Trophoblast cell (in vitro differentiated cells and primary cell): Measurements from ENCODE around the gene WBP11.
A peak's percentile ranks its signal among the peaks of the same experiment; 100 is the strongest.

Source experiments
- DNase-seq, 2 donors: peaks; one replicate each; pipeline ENCODE4 v3.0.0-alpha.2; 2016
- H2AFZ ChIP-seq: 2 replicates; pipeline ENCODE4 v1.6.1; 2013; ENCODE audit warnings: low read length, moderate library complexity, mild to moderate bottlenecking; ENCODE audit not compliant: insufficient read depth, poor library complexity
- H2AK5ac ChIP-seq: 2 replicates; pipeline ENCODE4 v1.6.1; 2013; ENCODE audit warnings: mild to moderate bottlenecking, low read length
- H2BK120ac ChIP-seq: 2 replicates; pipeline ENCODE4 v1.6.1; 2013; ENCODE audit warnings: low read length, mild to moderate bottlenecking, moderate library complexity; ENCODE audit not compliant: insufficient read depth, poor library complexity
- H2BK12ac ChIP-seq: 2 replicates; pipeline ENCODE4 v1.6.1; 2013; ENCODE audit warnings: mild to moderate bottlenecking, low read length, moderate library complexity
- H2BK5ac ChIP-seq: 2 replicates; pipeline ENCODE4 v1.6.1; 2013; ENCODE audit warnings: low read length, low read depth, moderate library complexity, mild to moderate bottlenecking; ENCODE audit not compliant: poor library complexity
- H3K14ac ChIP-seq: 2 replicates; pipeline ENCODE4 v1.6.1; 2013; ENCODE audit warnings: mild to moderate bottlenecking, low read length
- H3K18ac ChIP-seq: 2 replicates; pipeline ENCODE4 v1.6.1; 2013; ENCODE audit warnings: mild to moderate bottlenecking, low read length
- H3K23ac ChIP-seq: 2 replicates; pipeline ENCODE4 v1.6.1; 2013; ENCODE audit warnings: low read length
- H3K27ac ChIP-seq: 2 replicates; pipeline ENCODE4 v1.5.1; 2013; ENCODE audit warnings: low read depth, mild to moderate bottlenecking, inconsistent platforms, low read length, moderate library complexity
- H3K27me3 ChIP-seq: 2 replicates; pipeline ENCODE4 v1.6.1; 2013; ENCODE audit warnings: inconsistent platforms, mild to moderate bottlenecking, low read length, moderate library complexity; ENCODE audit not compliant: insufficient read depth
- H3K36me3 ChIP-seq, 2 experiments: 1 replicate in 1 of 2; 2 replicates in 1 of 2; pipeline ENCODE4 v1.6.1; 2013; ENCODE audit warnings: low read length in 2 of 2, mild to moderate bottlenecking in 2 of 2, moderate library complexity in 1 of 2; ENCODE audit not compliant: insufficient read depth in 2 of 2, control insufficient read depth in 1 of 2
- H3K4ac ChIP-seq: 2 replicates; pipeline ENCODE4 v1.6.1; 2013; ENCODE audit warnings: low read depth, mild to moderate bottlenecking, low read length, moderate library complexity
- H3K4me1 ChIP-seq, 2 experiments: 1 replicate in 1 of 2; 2 replicates in 1 of 2; pipeline ENCODE4 v1.6.1; 2013; ENCODE audit warnings: low read length in 2 of 2, mild to moderate bottlenecking in 2 of 2, moderate library complexity in 1 of 2; ENCODE audit not compliant: insufficient read depth in 2 of 2, control insufficient read depth in 1 of 2
- H3K4me2 ChIP-seq: 2 replicates; pipeline ENCODE4 v1.6.1; 2013; ENCODE audit warnings: inconsistent platforms, mild to moderate bottlenecking, low read length, moderate library complexity
- H3K4me3 ChIP-seq: 2 replicates; pipeline ENCODE4 v1.5.1; 2013; ENCODE audit warnings: mild to moderate bottlenecking, low read depth, low read length, inconsistent platforms
- H3K79me1 ChIP-seq: one replicate; pipeline ENCODE4 v1.6.1; 2013; ENCODE audit warnings: low read length
- H3K79me2 ChIP-seq: 2 replicates; pipeline ENCODE4 v1.6.1; 2013; ENCODE audit warnings: low read length, mild to moderate bottlenecking; ENCODE audit not compliant: control insufficient read depth, insufficient read depth, poor library complexity
- H3K9ac ChIP-seq: 2 replicates; pipeline ENCODE4 v1.6.1; 2013; ENCODE audit warnings: mild to moderate bottlenecking, low read length
- H3K9me3 ChIP-seq: 2 replicates; pipeline ENCODE4 v1.6.1; 2013; ENCODE audit warnings: low read depth, mild to moderate bottlenecking, control low read depth, inconsistent platforms, low read length; ENCODE audit not compliant: insufficient read depth
- H4K12ac ChIP-seq: 2 replicates; pipeline ENCODE4 v1.6.1; 2013; ENCODE audit warnings: low read depth, mild to moderate bottlenecking, low read length, moderate library complexity
- H4K8ac ChIP-seq: 2 replicates; pipeline ENCODE4 v1.6.1; 2013; ENCODE audit warnings: low read depth, mild to moderate bottlenecking, low read length, moderate library complexity
- H4K91ac ChIP-seq: one replicate; pipeline ENCODE4 v1.6.1; 2013; ENCODE audit warnings: low read depth, mild to moderate bottlenecking, low read length, moderate library complexity
- WGBS: extraction: QIAGEN DNeasy Blood & Tissue Kit; methylation state at CpG from one replicate; pipeline ENCODE4 v1.1.7; 2013; ENCODE audit warnings: missing lambda C conversion rate; ENCODE audit not compliant: insufficient read length, insufficient coverage; ENCODE audit errors: extremely low coverage; 5-methylcytosine and 5-hydroxymethylcytosine counted together

Gene WBP11

GRCh38 chr12:14810953-14811483 lies 7.7 kb upstream of the WBP11 start:
- H2AFZ ChIP-seq = no peak overlapping the region
- H4K8ac ChIP-seq = no peak overlapping the region
- H4K91ac ChIP-seq = no peak overlapping the region
- no peak overlapping the region for H3K14ac ChIP-seq
- no peaks in the 10 kb centered on the region for H3K27me3 ChIP-seq
- H3K4me1 ChIP-seq = peaks cover 0 to 4% of the 10 kb centered on the region in 2 experiments
- peaks cover 2% of the 10 kb centered on the region for H3K79me1 ChIP-seq
- no peak overlapping the region for H3K4me3 ChIP-seq
- H2BK5ac ChIP-seq = no peak overlapping the region
- peak; percentile 16 to 59 for DNase-seq
- H2BK12ac ChIP-seq = no peak overlapping the region
- H3K23ac ChIP-seq = no peak overlapping the region
- WGBS = no CpG with 5 or more reads among the region's 1 CpG
- H3K18ac ChIP-seq = no peak overlapping the region
- no peak overlapping the region for H3K9ac ChIP-seq
- H3K36me3 ChIP-seq = no peaks in the 10 kb centered on the region
- H3K4ac ChIP-seq = no peak overlapping the region
- no peaks in the 10 kb centered on the region for H3K9me3 ChIP-seq
- no peak overlapping the region for H2AK5ac ChIP-seq
- no peaks in the 10 kb centered on the region for H3K79me2 ChIP-seq
- H4K12ac ChIP-seq = no peak overlapping the region
- H3K27ac ChIP-seq = no peak overlapping the region
- no peak overlapping the region for H2BK120ac ChIP-seq
- H3K4me2 ChIP-seq = no peak overlapping the region

- WGBS = no CpG with 5 or more reads among the region's 5 CpGs
- no peak overlapping the region for H2BK5ac ChIP-seq
- H3K4me1 ChIP-seq = peaks cover 0 to 4% of the 10 kb centered on the region in 2 experiments
- H3K23ac ChIP-seq = no peak overlapping the region
- no peak overlapping the region for H2BK12ac ChIP-seq
- no peak for DNase-seq
- no peaks in the 10 kb centered on the region for H3K9me3 ChIP-seq
- H4K12ac ChIP-seq = no peak overlapping the region
- no peaks in the 10 kb centered on the region for H3K27me3 ChIP-seq
- no peak overlapping the region for H3K9ac ChIP-seq
- no peak overlapping the region for H4K8ac ChIP-seq
- H3K4ac ChIP-seq = no peak overlapping the region
- H3K4me3 ChIP-seq = no peak overlapping the region
- H3K18ac ChIP-seq = no peak overlapping the region
- no peak overlapping the region for H3K27ac ChIP-seq
- H2BK120ac ChIP-seq = no peak overlapping the region
- H3K14ac ChIP-seq = no peak overlapping the region
- no peak overlapping the region for H4K91ac ChIP-seq
- H2AFZ ChIP-seq = no peak overlapping the region
- H3K4me2 ChIP-seq = no peak overlapping the region
- H3K79me2 ChIP-seq = no peaks in the 10 kb centered on the region
- peaks cover 2% of the 10 kb centered on the region for H3K79me1 ChIP-seq
- no peaks in the 10 kb centered on the region for H3K36me3 ChIP-seq
- H2AK5ac ChIP-seq = no peak overlapping the region
These were observed 7.1 kb upstream of the WBP11 start for GRCh38 chr12:14810167-14810952.

GRCh38 chr12:14803830-14804160 lies 517 bp upstream of the WBP11 start:
- Histone ChIP-seq H3K4me3 (no peak overlapping the region), H3K4me2 (peak overlapping the region; percentile 93), H2BK5ac (peak overlapping the region; percentile 39), H3K79me1 (peaks cover 6% of the 10 kb centered on the region), H4K8ac (peak overlapping the region; percentile 81), H3K4ac (no peak overlapping the region), H3K9me3 (peaks cover 2% of the 10 kb centered on the region), H3K27ac (peak overlapping the region; percentile 52), H3K9ac (peak overlapping the region; percentile 63), H2AFZ (peak overlapping the region; percentile 93), H2BK12ac (no peak overlapping the region), H3K14ac (no peak overlapping the region), H2BK120ac (no peak overlapping the region), H4K12ac (peak overlapping the region; percentile 81), H4K91ac (peak overlapping the region; percentile 33), H3K27me3 (no peaks in the 10 kb centered on the region), H2AK5ac (no peak overlapping the region), H3K79me2 (peaks cover 8% of the 10 kb centered on the region), H3K4me1 (no peaks in the 10 kb centered on the region), H3K23ac (no peak overlapping the region), H3K18ac (no peak overlapping the region), H3K36me3 (peaks cover 0 to 3% of the 10 kb centered on the region in 2 experiments)
- DNase-seq = no peak
- no CpG with 5 or more reads among the region's 12 CpGs for WGBS

GRCh38 chr12:14802721-14803010 lies 612 bp downstream of the WBP11 start:
- Histone ChIP-seq H3K4me3 (peak overlapping the region; percentile 98), H3K79me1 (peaks cover 6% of the 10 kb centered on the region), H3K4me1 (no peaks in the 10 kb centered on the region), H3K23ac (no peak overlapping the region), H3K79me2 (peaks cover 8% of the 10 kb centered on the region), H2AFZ (peak overlapping the region; percentile 62), H3K27me3 (no peaks in the 10 kb centered on the region), H2BK12ac (no peak overlapping the region), H3K4me2 (peak overlapping the region; percentile 85), H2BK120ac (peak overlapping the region; percentile 16), H3K36me3 (peaks cover 0 to 7% of the 10 kb centered on the region in 2 experiments), H4K12ac (peak overlapping the region; percentile 57), H4K91ac (peak overlapping the region; percentile 64), H4K8ac (peak overlapping the region; percentile 44), H3K27ac (no peak overlapping the region), H3K9ac (peak overlapping the region; percentile 94), H3K18ac (no peak overlapping the region), H3K4ac (peak overlapping the region; percentile 59), H3K9me3 (peaks cover 2% of the 10 kb centered on the region), H2AK5ac (peak overlapping the region; percentile 37), H2BK5ac (no peak overlapping the region), H3K14ac (peak overlapping the region; percentile 37)
- no CpG with 5 or more reads among the region's 7 CpGs for WGBS
- DNase-seq = no peak
